Measurements from ENCODE around the gene RSU1. TPM values are rescaled to one million over a fixed set of nuclear protein-coding genes. Genes with fewer than 3 reads are reported as not detected.

The RSU1 gene
- total RNA-seq, 1 donor: 94.1 TPM

DNA sequence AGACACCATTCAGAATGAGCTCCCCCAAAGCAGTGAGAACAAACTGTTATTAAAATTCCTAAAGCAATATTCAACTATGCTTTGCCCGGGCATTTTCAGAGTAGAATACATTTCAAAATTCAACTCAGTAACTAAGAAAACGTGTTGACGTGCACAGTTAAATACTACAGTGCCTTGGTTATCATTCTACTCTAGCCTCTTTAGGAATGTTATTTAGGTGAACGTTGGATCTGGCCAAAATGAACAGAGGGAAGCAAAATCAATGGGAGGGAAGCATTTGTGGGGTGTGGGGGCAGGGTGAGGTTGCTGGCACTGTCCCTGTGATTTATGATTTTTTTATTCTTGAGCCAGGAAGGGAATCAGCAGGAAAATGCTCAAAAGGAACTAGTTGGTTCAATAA lies 27.5 kb downstream of the RSU1 start:
- Histone ChIP-seq H3K27ac (ENCODE audit: low read depth, low read length) (no peak overlapping the region), H4K20me1 (ENCODE audit: insufficient read depth, low read length) (peaks cover 28% of the 10 kb centered on the region), H3K9me3 (ENCODE audit: low read depth, low read length) (no peaks in the 10 kb centered on the region), H3K27me3 (ENCODE audit: insufficient read depth, low read length) (no peaks in the 10 kb centered on the region), H2AFZ (ENCODE audit: low read length) (no peak overlapping the region), H3K79me2 (ENCODE audit: insufficient read depth, low read length) (peaks cover 71% of the 10 kb centered on the region), H3K4me2 (ENCODE audit: insufficient read depth, low read length) (no peak overlapping the region), H3K4me1 (ENCODE audit: insufficient read depth, low read length) (peaks cover 2% of the 10 kb centered on the region), H3K4me3 (ENCODE audit: insufficient read depth, low read length) (no peak overlapping the region), H3K36me3 (ENCODE audit: insufficient read depth, low read length) (no peaks in the 10 kb centered on the region)
- no peak for DNase-seq (ENCODE audit: insufficient read length, low spot score, missing footprints)
- TF ChIP-seq, protein P1, sequence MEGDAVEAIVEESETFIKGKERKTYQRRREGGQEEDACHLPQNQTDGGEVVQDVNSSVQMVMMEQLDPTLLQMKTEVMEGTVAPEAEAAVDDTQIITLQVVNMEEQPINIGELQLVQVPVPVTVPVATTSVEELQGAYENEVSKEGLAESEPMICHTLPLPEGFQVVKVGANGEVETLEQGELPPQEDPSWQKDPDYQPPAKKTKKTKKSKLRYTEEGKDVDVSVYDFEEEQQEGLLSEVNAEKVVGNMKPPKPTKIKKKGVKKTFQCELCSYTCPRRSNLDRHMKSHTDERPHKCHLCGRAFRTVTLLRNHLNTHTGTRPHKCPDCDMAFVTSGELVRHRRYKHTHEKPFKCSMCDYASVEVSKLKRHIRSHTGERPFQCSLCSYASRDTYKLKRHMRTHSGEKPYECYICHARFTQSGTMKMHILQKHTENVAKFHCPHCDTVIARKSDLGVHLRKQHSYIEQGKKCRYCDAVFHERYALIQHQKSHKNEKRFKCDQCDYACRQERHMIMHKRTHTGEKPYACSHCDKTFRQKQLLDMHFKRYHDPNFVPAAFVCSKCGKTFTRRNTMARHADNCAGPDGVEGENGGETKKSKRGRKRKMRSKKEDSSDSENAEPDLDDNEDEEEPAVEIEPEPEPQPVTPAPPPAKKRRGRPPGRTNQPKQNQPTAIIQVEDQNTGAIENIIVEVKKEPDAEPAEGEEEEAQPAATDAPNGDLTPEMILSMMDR (IDR thresholded peaks at IDR 0.05; ENCODE audit: extremely low read depth, low read depth, low read length): no peak

DNA sequence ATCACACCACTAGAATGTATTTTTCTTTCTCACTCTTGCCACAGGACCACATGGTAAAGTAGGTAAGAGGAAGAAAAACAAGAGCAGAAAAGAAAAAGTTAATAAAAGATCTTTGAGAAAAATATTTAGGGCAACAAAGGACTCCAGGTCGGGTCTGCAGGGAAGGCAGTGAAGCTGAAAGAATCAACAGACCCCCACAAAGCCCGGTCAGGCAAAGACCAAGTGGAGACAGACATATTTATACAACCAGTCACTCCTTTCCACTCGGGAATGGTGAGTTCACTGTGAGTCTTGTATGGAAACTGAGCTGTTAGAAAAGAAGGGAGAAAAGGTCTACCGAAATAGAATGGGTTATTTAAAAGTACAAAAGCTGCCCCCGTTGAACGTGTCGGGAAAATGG lies 28.0 kb downstream of the RSU1 start:
- Histone ChIP-seq H2AFZ (ENCODE audit: low read length) (no peak overlapping the region), H3K36me3 (ENCODE audit: insufficient read depth, low read length) (no peaks in the 10 kb centered on the region), H3K79me2 (ENCODE audit: insufficient read depth, low read length) (peaks cover 67% of the 10 kb centered on the region), H3K4me3 (ENCODE audit: insufficient read depth, low read length) (no peak overlapping the region), H3K27me3 (ENCODE audit: insufficient read depth, low read length) (no peaks in the 10 kb centered on the region), H3K27ac (ENCODE audit: low read depth, low read length) (no peak overlapping the region), H3K4me2 (ENCODE audit: insufficient read depth, low read length) (no peak overlapping the region), H4K20me1 (ENCODE audit: insufficient read depth, low read length) (peaks cover 28% of the 10 kb centered on the region), H3K9me3 (ENCODE audit: low read depth, low read length) (no peaks in the 10 kb centered on the region), H3K4me1 (ENCODE audit: insufficient read depth, low read length) (peaks cover 2% of the 10 kb centered on the region)
- TF ChIP-seq, protein P1 (IDR thresholded peaks at IDR 0.05; ENCODE audit: extremely low read depth, low read depth, low read length): no peak
- no peak for DNase-seq (ENCODE audit: insufficient read length, low spot score, missing footprints)

DNA sequence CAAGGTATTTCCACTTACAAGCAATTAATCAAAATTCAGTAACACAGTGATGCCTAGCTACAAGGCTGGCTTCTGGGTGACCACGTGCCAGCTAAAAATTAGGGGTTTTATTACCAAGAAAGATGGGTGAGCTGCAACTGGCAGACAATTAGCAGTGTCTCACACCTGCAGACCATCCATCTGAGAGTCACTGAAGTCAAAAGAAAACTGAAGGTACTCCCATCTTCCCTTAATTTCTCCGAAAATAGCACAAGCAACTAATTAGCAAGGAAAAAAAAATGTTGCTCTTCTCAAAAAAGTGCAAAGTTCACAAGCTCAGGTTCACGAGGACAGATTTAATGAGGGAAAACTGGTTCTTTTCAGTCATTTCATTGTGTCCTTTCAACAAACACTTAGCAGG lies 28.4 kb downstream of the RSU1 start:
- H3K36me3 ChIP-seq (ENCODE audit: insufficient read depth, low read length): no peaks in the 10 kb centered on the region
- peaks cover 2% of the 10 kb centered on the region for H3K4me1 ChIP-seq (ENCODE audit: insufficient read depth, low read length)
- TF ChIP-seq, protein P1 (IDR thresholded peaks at IDR 0.05; ENCODE audit: extremely low read depth, low read depth, low read length): no peak
- H3K4me3 ChIP-seq (ENCODE audit: insufficient read depth, low read length): no peak overlapping the region
- no peak overlapping the region for H3K4me2 ChIP-seq (ENCODE audit: insufficient read depth, low read length)
- no peak for DNase-seq (ENCODE audit: insufficient read length, low spot score, missing footprints)
- no peaks in the 10 kb centered on the region for H3K27me3 ChIP-seq (ENCODE audit: insufficient read depth, low read length)
- H3K9me3 ChIP-seq (ENCODE audit: low read depth, low read length): no peaks in the 10 kb centered on the region
- H2AFZ ChIP-seq (ENCODE audit: low read length): no peak overlapping the region
- H3K79me2 ChIP-seq (ENCODE audit: insufficient read depth, low read length): peaks cover 63% of the 10 kb centered on the region
- H3K27ac ChIP-seq (ENCODE audit: low read depth, low read length): no peak overlapping the region
- peaks cover 28% of the 10 kb centered on the region for H4K20me1 ChIP-seq (ENCODE audit: insufficient read depth, low read length)

DNA sequence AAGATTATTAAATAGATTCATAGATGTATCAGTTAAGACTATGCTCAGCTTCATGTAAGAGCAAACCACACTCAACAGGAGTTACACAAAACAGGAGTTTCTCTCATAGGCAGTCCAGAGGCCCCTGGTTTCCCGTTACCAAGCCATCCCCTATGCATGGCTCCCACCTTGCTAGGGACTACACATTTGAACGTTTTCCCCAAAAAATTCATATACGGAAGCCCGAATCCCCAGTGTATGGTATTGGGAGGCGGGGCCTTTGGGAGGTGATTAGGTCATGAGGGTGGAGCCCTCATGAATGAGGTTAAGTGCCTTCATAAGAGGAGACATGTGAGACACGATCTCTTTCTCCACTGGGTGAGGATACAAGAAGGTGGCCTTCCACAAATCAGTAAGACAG lies 29.1 kb downstream of the RSU1 start:
- peaks cover 27% of the 10 kb centered on the region for H4K20me1 ChIP-seq (ENCODE audit: insufficient read depth, low read length)
- no peak overlapping the region for H3K4me3 ChIP-seq (ENCODE audit: insufficient read depth, low read length)
- H3K4me2 ChIP-seq (ENCODE audit: insufficient read depth, low read length): no peak overlapping the region
- TF ChIP-seq, protein P1 (IDR thresholded peaks at IDR 0.05; ENCODE audit: extremely low read depth, low read depth, low read length): no peak
- no peaks in the 10 kb centered on the region for H3K27me3 ChIP-seq (ENCODE audit: insufficient read depth, low read length)
- no peaks in the 10 kb centered on the region for H3K9me3 ChIP-seq (ENCODE audit: low read depth, low read length)
- no peak overlapping the region for H3K27ac ChIP-seq (ENCODE audit: low read depth, low read length)
- H2AFZ ChIP-seq (ENCODE audit: low read length): no peak overlapping the region
- H3K4me1 ChIP-seq (ENCODE audit: insufficient read depth, low read length): peaks cover 2% of the 10 kb centered on the region
- DNase-seq (ENCODE audit: insufficient read length, low spot score, missing footprints): no peak
- H3K36me3 ChIP-seq (ENCODE audit: insufficient read depth, low read length): no peaks in the 10 kb centered on the region
- H3K79me2 ChIP-seq (ENCODE audit: insufficient read depth, low read length): peaks cover 58% of the 10 kb centered on the region
